GM15510 (cell line): Measurements from ENCODE around the gene NSD1.

Experiments
- POLR2A ChIP-seq: IDR thresholded peaks from 3 replicates; pipeline ENCODE4 v1.6.1; 2011; ENCODE audit warnings: borderline replicate concordance; ENCODE audit not compliant: insufficient read length; ENCODE audit errors: extremely low read depth

Gene NSD1

GRCh38 chr5:177320879-177321278 is 187.3 kb downstream of the NSD1 start:
- TF ChIP-seq POLR2A: no peak

- TF ChIP-seq POLR2A: no peak
Observed at GRCh38 chr5:177325868-177326381, 192.4 kb downstream of the NSD1 start.

- no peak for TF ChIP-seq POLR2A
Observed at GRCh38 chr5:177327539-177328522, 194.3 kb downstream of the NSD1 start.

GRCh38 chr5:177328545-177329231 is 195.1 kb downstream of the NSD1 start:
- no peak for TF ChIP-seq POLR2A

- no peak for TF ChIP-seq POLR2A
Observed at GRCh38 chr5:177329883-177330282, 196.3 kb downstream of the NSD1 start.

- no peak for TF ChIP-seq POLR2A
Observed at GRCh38 chr5:177330991-177331842, 197.6 kb downstream of the NSD1 start.

GRCh38 chr5:177332031-177332895 is 198.7 kb downstream of the NSD1 start:
- no peak for TF ChIP-seq POLR2A

- TF ChIP-seq POLR2A: no peak
Observed at GRCh38 chr5:177332896-177333260, 199.3 kb downstream of the NSD1 start.

GRCh38 chr5:177333420-177334154 is 200.0 kb downstream of the NSD1 start:
- TF ChIP-seq POLR2A: no peak

- TF ChIP-seq POLR2A: no peak
Observed at GRCh38 chr5:177334155-177334551, 200.6 kb downstream of the NSD1 start.

GRCh38 chr5:177334781-177335700 is 201.5 kb downstream of the NSD1 start:
- no peak for TF ChIP-seq POLR2A

- no peak for TF ChIP-seq POLR2A
Observed at GRCh38 chr5:177335701-177336065, 202.1 kb downstream of the NSD1 start.
